Heart left ventricle (tissue), 16 donors: ENCODE data around the gene HYCC2. TPM values are rescaled to one million over a fixed set of nuclear protein-coding genes. Genes with fewer than 3 reads are reported as not detected.

ENCODE experiments used
- ATAC-seq, 4 donors: fragments of 200-7000 bp; cut with Tn5 transposase; one replicate each; pipeline ENCODE4 v1.9.1; 2020 to 2022; ENCODE audit warnings: moderate library complexity in 4 of 4, mild to moderate bottlenecking in 3 of 4, moderate number of reproducible peaks in 1 of 4
- DNase-seq, 5 donors: peaks; one replicate each; pipeline ENCODE4 v3.0.0-alpha.2; 2020
- H3K27ac ChIP-seq, 12 donors: fragments of 200-600 bp; sonication (generic) in 4 of 12; one replicate each; pipeline versions ENCODE4 v1.5.0 to v1.8.0; 2016 to 2022; ENCODE audit warnings: mild to moderate bottlenecking in 2 of 12
- H3K27me3 ChIP-seq, 9 donors: fragments of 200-600 bp; sonication (generic) in 2 of 9; one replicate each; pipeline versions ENCODE4 v1.5.1 to v1.8.0; 2016 to 2022; ENCODE audit warnings: mild to moderate bottlenecking in 3 of 9
- H3K36me3 ChIP-seq, 9 donors: fragments of 200-600 bp; sonication (generic) in 2 of 9; one replicate each; pipeline versions ENCODE4 v1.5.0 to v1.8.0; 2018 to 2022; ENCODE audit warnings: mild to moderate bottlenecking in 2 of 9
- H3K4me1 ChIP-seq, 12 donors: fragments of 200-600 bp; sonication (generic) in 4 of 12; one replicate each; pipeline versions ENCODE4 v1.5.0 to v1.8.0; 2016 to 2022; ENCODE audit warnings: mild to moderate bottlenecking in 3 of 12
- H3K4me3 ChIP-seq, 12 donors: fragments of 200-600 bp; sonication (generic) in 4 of 12; one replicate each; pipeline versions ENCODE4 v1.5.0 to v1.8.0; 2017 to 2022; ENCODE audit warnings: mild to moderate bottlenecking in 9 of 12, moderate library complexity in 4 of 12
- H3K9me3 ChIP-seq, 12 donors: fragments of 200-600 bp; sonication (generic) in 4 of 12; one replicate each; pipeline versions ENCODE4 v1.5.0 to v1.8.0; 2016 to 2022; ENCODE audit warnings: mild to moderate bottlenecking in 1 of 12
- CTCF ChIP-seq, 12 donors: fragments of 200-600 bp; sonication (generic) in 4 of 12; IDR thresholded peaks; one replicate each; pipeline versions ENCODE4 v1.5.0 to v1.8.0; 2018 to 2022; ENCODE audit warnings: antibody characterized with exemption in 12 of 12, mild to moderate bottlenecking in 5 of 12
- POLR2A ChIP-seq, 2 donors: fragments of 450-650 bp; IDR thresholded peaks; one replicate each; pipeline ENCODE4 v1.6.1; 2017; ENCODE audit warnings: antibody characterized with exemption in 2 of 2, mild to moderate bottlenecking in 2 of 2, moderate library complexity in 2 of 2
- WGBS, 4 donors: extraction: QIAGEN DNeasy Blood & Tissue Kit in 2 of 4; methylation state at CpG; one replicate each; pipeline versions ENCODE4 v1.1.5 to v1.1.7; 2013 to 2018; 5-methylcytosine and 5-hydroxymethylcytosine counted together
- intact Hi-C, 10 donors: fragments of 100-400 bp; cut with DNase I; formaldehyde crosslinking; loops; one replicate each; pipeline versions ENCODE4 v1.11.1 to v1.14.2; 2022
- polyA plus RNA-seq, 2 donors: library from polyadenylated mRNA; stranded (reverse); fragments of 200-250 nt; gene quantifications; one replicate each; pipeline ENCODE4 v1.2.3, GENCODE V29; 2013
- total RNA-seq, 9 donors: library from RNA; depleted of rRNA in 2 of 9; stranded (reverse); fragments of >200 nt in 2 of 9; fragmentation: NEBNext Ultra II Directional in 3 of 9; extraction: Animal tissue kit (Norgen Biotek cat#: 25700) in 3 of 9; gene quantifications; one replicate each; pipeline versions ENCODE4 v1.1.0 to v1.2.4, GENCODE V29; 2016 to 2023
- donor health status: ischemic (EF 13 %, LVEDD 7.1; RV severe dilation, severe dysfunction).
- donor health status: healthy with polysubstance abuse.
- donor health status: DM: no; HTN: yes; CAD: no.
- donor health status: DM: no; HTN: no; CAD: no.
- donor health status: ischemic (EF 25% LVEDD 6.9; RV normal size, moderate dysfunction).
- donor health status: ischemic (EF 25% LVEDD 5.7; RV mildly dilated, moderate dysfunction).
- donor health status: healthy.
- donor health status: DM: yes; HTN: yes; CAD: no.
- donor health status: ischemic (EF 35%, LVEDD 5.7; RV mildly dilated, moderate dysfunction).
- donor health status: nonischemic (EF 11% LVEDD 7.7; RV severe dilation, severe dysfunction).
- donor health status: DM: yes; HTN: yes; CAD: no.
- donor health status: PGD.
- donor health status: ischemic (EF 29% LVEDD 5.4; RV normal size, mild dysfunction).
- donor health status: nonischemic (EF 23%, LVEDD 6.1; RV moderate dilation, normal function).

HYCC2 gene
- total and polyA plus RNA-seq, 11 donors = 3.7 to 16.3 (median 9.1) TPM

- no peak overlapping the region for H3K27ac ChIP-seq
These were observed 19.1 kb upstream of the HYCC2 start for GRCh38 chr2:201090574-201090973.

GRCh38 chr2:201084863-201085262, 13.4 kb upstream of the HYCC2 start:
- H3K4me1 ChIP-seq = peaks cover 0 to 4% (median 0%) of the 10 kb centered on the region in 12 donors
- DNase-seq = no peak
- H3K27ac ChIP-seq = no peak overlapping the region
- no peaks in the 10 kb centered on the region for H3K27me3 ChIP-seq
- intact Hi-C loops = loop anchor here in 1 of 10 donors (10.0 kb wide), 1 partner anchor 70 kb away; no protein-coding TSS in a partner anchor
- no peaks in the 10 kb centered on the region for H3K9me3 ChIP-seq
- no peak for ATAC-seq
- H3K36me3 ChIP-seq = peaks cover 0 to 98% (median 89%) of the 10 kb centered on the region in 9 donors
- no peak overlapping the region for H3K4me3 ChIP-seq
- TF ChIP-seq POLR2A (IDR thresholded peaks at IDR 0.05) (no peak), CTCF (IDR thresholded peaks at IDR 0.05) (no peak)
- 53 to 71% (median 59%) methylated on average over 2 of the region's 2 CpGs for WGBS, 4 donors

More at GRCh38 chr2:201090574-201090973, 19.1 kb upstream of the HYCC2 start:
- peaks cover 0 to 52% (median 43%) of the 10 kb centered on the region in 9 donors for H3K36me3 ChIP-seq
- intact Hi-C loops = no loop called here
- 78 to 87% (median 82%) methylated on average over 4 of the region's 4 CpGs for WGBS, 4 donors
- no peaks in the 10 kb centered on the region for H3K4me1 ChIP-seq
- DNase-seq = no peak
- no peak overlapping the region for H3K4me3 ChIP-seq
- no peak for ATAC-seq
- no peaks in the 10 kb centered on the region for H3K27me3 ChIP-seq
- no peaks in the 10 kb centered on the region for H3K9me3 ChIP-seq
- TF ChIP-seq POLR2A (IDR thresholded peaks at IDR 0.05) (no peak), CTCF (IDR thresholded peaks at IDR 0.05) (no peak)

- TF ChIP-seq POLR2A (IDR thresholded peaks at IDR 0.05) (no peak), CTCF (IDR thresholded peaks at IDR 0.05) (no peak)
- no peaks in the 10 kb centered on the region for H3K27me3 ChIP-seq
- H3K4me3 ChIP-seq = no peak overlapping the region
- H3K9me3 ChIP-seq = no peaks in the 10 kb centered on the region
- ATAC-seq (no peak), DNase-seq (no peak)
- peaks cover 0 to 16% (median 14%) of the 10 kb centered on the region in 9 donors for H3K36me3 ChIP-seq
- peaks cover 5 to 37% (median 20%) of the 10 kb centered on the region in 12 donors for H3K4me1 ChIP-seq
- H3K27ac ChIP-seq = no peak overlapping the region
- WGBS, 4 donors = 82 to 85% (median 85%) methylated on average over 7 of the region's 7 CpGs
- intact Hi-C loops = loop anchor here in 8 of 10 donors (2.0 to 10.0 kb wide), 12 partner anchors 42 to 363 kb away; partner anchors contain the start of genes CFLAR (in 3 of the 8) and ORC2 (in 2 of the 8)
These were observed 3.5 kb upstream of the HYCC2 start for GRCh38 chr2:201074996-201075395.

GRCh38 chr2:201073071-201073470, 1.6 kb upstream of the HYCC2 start:
- H3K9me3 ChIP-seq = no peaks in the 10 kb centered on the region
- WGBS, 4 donors = 81 to 93% (median 85%) methylated on average over 1 of the region's 1 CpG
- H3K27me3 ChIP-seq = no peaks in the 10 kb centered on the region
- intact Hi-C loops = loop anchor here in 8 of 10 donors (2.0 to 10.0 kb wide), 13 partner anchors 40 to 361 kb away; partner anchors contain the start of genes CFLAR (in 4 of the 8) and ORC2 (in 2 of the 8)
- H3K4me1 ChIP-seq = peaks cover 5 to 54% (median 37%) of the 10 kb centered on the region in 12 donors
- ATAC-seq (no peak), DNase-seq (no peak)
- H3K36me3 ChIP-seq = no peaks in the 10 kb centered on the region
- no peak overlapping the region for H3K27ac ChIP-seq
- H3K4me3 ChIP-seq = peak overlapping the region in 9 of 12 donors; percentile 70 to 97 (median 88)
- TF ChIP-seq POLR2A (IDR thresholded peaks at IDR 0.05) (no peak), CTCF (IDR thresholded peaks at IDR 0.05) (no peak)
